ENCODE data around the gene MICAL2. TPM values are rescaled to one million over a fixed set of nuclear protein-coding genes. Genes with fewer than 3 reads are reported as not detected.
A peak's percentile ranks its signal among the peaks of the same experiment; 100 is the strongest.

The MICAL2 gene
- total RNA-seq, 1 experiment from 2014 or later = 42.4 TPM

DNA sequence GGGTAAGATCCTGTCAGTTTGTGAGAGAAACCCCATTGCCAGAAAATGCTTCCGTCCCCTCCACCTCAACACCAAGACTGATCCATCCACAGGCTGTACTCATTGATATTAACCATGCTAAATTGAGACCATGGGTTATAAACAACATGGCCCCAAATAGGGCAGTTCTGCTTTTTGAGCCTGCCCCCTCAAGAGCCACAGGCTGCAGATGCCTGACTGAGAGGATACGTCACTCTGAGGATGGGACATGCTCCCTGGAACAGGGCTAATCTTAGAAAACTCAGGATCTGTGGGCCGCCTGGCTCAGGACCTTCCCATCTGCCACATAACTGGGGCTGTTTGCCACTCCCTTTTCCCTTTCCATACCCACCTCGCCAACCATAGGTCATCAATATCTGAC is 99.8 kb downstream of the MICAL2 start:
- Histone ChIP-seq H3K36me3 (peaks cover 62% of the 10 kb centered on the region), H3K27me3 (no peaks in the 10 kb centered on the region), H3K9me3 (no peaks in the 10 kb centered on the region), H3K4me3 (no peak overlapping the region)
- no peak for DNase-seq

DNA sequence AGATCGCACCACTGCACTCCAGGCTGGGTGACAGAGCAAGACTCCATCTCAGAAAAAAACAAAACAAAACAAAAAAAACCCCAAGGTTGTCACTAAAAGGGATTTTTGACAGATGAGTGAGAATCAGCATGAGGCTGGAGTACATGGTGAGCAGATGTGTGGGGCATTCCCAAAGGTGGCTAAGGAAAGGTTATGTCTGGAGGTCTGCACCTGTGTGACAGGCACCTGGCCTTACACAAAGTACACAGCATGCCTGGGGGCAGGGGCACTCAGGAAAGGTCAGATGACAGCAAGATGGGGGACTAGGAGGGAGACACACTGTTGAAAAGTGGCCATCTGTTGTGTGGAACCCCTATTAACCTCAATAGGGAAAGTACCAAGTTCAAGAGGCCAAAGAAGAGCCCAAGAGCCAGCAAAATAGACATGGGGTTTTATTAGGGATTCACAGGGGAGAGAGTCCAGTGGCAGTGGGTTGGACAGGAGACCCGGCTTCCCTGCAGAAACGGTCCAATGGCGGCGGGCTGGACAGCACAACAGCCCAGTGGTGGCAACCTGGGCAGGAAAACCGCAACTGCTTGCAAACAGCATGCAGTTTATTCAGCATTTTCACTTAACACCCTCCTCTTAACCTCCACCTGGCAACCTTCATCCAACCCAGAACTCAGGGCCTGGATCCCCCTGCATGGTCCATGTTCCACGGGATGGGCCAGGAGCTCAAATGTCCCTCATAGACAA is 101.1 kb downstream of the MICAL2 start:
- DNase-seq = no peak
- Histone ChIP-seq H3K4me3 (no peak overlapping the region), H3K27me3 (no peaks in the 10 kb centered on the region), H3K36me3 (peaks cover 67% of the 10 kb centered on the region), H3K9me3 (no peaks in the 10 kb centered on the region)

GRCh38 chr11:12212174-12212820 is 101.9 kb downstream of the MICAL2 start:
- peaks cover 67% of the 10 kb centered on the region for H3K36me3 ChIP-seq
- DNase-seq = no peak
- H3K9me3 ChIP-seq = no peaks in the 10 kb centered on the region
- H3K4me3 ChIP-seq = no peak overlapping the region
- no peaks in the 10 kb centered on the region for H3K27me3 ChIP-seq

DNA sequence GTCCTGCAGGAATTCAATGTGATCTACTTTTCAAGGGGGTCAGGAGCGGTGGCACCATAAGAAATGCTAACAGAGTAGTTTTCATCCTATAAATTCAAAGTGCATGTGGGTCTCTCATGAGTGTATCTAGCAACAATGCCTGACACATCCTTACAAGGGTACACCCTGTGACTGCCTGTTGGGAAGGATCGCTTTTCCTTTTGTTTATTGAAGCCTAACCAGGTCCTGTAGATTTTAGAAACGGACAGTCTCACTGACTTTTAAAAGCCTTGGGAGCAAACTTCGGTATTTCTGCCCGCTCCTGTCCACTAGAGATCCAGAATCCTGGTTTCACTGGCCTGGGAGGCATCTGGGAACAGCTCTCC is 102.4 kb downstream of the MICAL2 start:
- Histone ChIP-seq H3K9me3 (no peaks in the 10 kb centered on the region), H3K36me3 (peaks cover 62% of the 10 kb centered on the region), H3K27me3 (no peaks in the 10 kb centered on the region), H3K4me3 (no peak overlapping the region)
- DNase-seq = no peak

DNA sequence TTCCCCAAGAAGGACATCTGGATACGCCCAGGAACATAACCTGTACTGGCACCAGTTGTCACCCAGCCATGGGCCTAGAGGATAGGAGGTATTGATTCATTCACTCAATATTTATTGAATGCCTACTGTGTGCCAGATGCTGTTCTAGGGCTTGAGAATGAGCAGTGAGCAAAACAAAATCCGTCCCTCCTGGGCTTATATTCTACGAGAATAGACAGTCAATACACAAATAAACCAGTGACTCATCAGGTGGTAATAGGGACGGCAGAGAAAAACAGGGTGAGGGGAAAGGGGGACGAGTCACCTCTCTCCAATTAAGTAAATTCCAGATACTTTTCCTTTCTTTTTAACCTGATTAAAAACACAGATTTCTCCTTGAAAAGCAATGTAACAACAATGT is 103.5 kb downstream of the MICAL2 start:
- H3K9me3 ChIP-seq = no peaks in the 10 kb centered on the region
- H3K4me3 ChIP-seq = no peak overlapping the region
- DNase-seq = peak; percentile 25
- peaks cover 64% of the 10 kb centered on the region for H3K36me3 ChIP-seq
- H3K27me3 ChIP-seq = no peaks in the 10 kb centered on the region

GRCh38 chr11:12214751-12215150 is 104.4 kb downstream of the MICAL2 start:
- no peak for DNase-seq

DNA sequence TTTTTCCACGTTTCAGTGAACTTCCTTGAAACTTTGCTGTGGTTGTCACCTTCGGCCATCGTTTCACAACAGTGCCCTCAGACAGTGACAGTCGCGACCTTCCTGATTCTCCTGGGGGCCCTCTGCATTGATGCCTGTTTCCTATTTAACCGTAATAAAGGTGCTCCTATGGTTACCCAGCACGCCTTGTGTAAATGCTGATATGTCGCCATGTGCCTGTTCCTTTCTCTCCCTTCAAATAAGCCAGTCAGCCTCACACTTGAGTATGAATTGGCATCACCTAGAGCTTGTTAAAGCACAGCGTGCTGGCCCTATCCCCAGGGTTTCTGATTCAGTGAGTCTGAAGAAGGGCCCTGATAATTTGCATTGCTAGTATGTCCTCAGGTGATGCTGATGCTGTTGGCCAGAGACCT is 104.8 kb downstream of the MICAL2 start:
- Histone ChIP-seq H3K36me3 (peaks cover 61% of the 10 kb centered on the region), H3K27me3 (no peaks in the 10 kb centered on the region), H3K9me3 (no peaks in the 10 kb centered on the region), H3K4me3 (no peak overlapping the region)
- no peak for DNase-seq

More at GRCh38 chr11:12214751-12215150, 104.4 kb downstream of the MICAL2 start:
- H3K4me3 ChIP-seq = no peak overlapping the region
- no peaks in the 10 kb centered on the region for H3K9me3 ChIP-seq
- H3K36me3 ChIP-seq = peaks cover 61% of the 10 kb centered on the region
- H3K27me3 ChIP-seq = no peaks in the 10 kb centered on the region

DNA sequence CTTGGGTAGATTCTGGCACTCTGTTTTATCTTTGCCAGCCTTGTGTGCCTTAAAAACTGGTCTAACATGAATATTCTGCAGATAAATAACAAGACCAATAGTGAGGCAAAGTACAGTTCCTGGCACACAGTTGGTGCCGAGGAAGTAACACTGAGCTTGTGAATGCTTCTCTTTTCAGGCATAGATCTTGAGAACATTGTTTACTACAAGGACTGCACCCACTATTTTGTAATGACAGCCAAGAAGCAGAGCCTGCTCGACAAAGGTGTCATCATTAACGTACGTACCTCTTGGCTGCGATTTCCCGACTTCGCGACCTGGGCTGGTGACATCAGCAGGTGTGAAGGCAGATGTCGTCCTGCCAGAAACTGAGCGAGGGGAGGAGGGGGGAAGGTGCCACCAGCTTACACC is 105.7 kb downstream of the MICAL2 start:
- H3K4me3 ChIP-seq = no peak overlapping the region
- no peaks in the 10 kb centered on the region for H3K27me3 ChIP-seq
- peaks cover 67% of the 10 kb centered on the region for H3K36me3 ChIP-seq
- H3K9me3 ChIP-seq = no peaks in the 10 kb centered on the region
- DNase-seq = no peak

GRCh38 chr11:12216671-12217374 is 106.4 kb downstream of the MICAL2 start:
- DNase-seq = no peak
- peaks cover 75% of the 10 kb centered on the region for H3K36me3 ChIP-seq
- no peaks in the 10 kb centered on the region for H3K27me3 ChIP-seq

DNA sequence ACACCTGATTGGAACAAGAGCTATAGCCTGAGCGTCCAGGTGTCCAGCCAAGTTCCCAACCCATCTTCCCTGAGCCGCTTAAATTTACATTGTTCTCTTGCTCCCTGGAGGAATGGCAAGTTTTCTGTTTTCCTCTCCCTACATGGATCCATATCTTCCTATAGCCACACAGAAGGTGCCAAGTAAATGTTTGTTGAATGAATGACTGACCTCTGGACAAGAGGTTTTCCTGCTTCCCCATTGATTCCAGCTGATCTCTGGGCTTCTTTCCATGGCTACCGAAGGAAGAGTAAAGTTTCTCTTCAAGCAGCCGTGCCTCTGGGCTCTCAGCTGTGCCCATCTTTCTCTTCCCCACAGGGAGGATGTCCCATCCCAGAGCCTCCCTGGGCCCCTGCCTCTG is 107.5 kb downstream of the MICAL2 start:
- H3K4me3 ChIP-seq = no peak overlapping the region
- H3K9me3 ChIP-seq = no peaks in the 10 kb centered on the region
- peaks cover 84% of the 10 kb centered on the region for H3K36me3 ChIP-seq
- DNase-seq = no peak
- H3K27me3 ChIP-seq = no peaks in the 10 kb centered on the region

More at GRCh38 chr11:12216671-12217374, 106.4 kb downstream of the MICAL2 start:
- Histone ChIP-seq H3K4me3 (no peak overlapping the region), H3K9me3 (no peaks in the 10 kb centered on the region)

DNA sequence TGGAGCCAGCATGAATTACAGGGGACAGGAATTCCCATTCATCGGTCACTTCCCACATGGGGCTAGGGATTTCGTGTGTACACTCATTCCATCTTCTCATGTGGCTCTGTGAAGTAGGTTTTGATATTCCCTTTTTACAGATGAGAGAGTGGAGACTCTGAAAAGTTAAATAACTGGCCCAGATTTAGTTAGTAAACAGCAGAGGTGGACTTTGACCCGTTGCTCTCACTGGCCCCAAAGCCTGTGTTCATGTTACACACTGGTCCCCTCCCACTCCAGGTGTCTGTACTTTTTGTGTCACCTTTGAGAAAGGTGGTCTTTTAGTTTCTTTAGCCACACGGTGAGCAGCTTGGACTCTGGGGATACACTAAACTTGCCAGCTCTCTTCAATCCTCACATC is 108.5 kb downstream of the MICAL2 start:
- Histone ChIP-seq H3K9me3 (no peaks in the 10 kb centered on the region), H3K4me3 (no peak overlapping the region), H3K36me3 (peaks cover 77% of the 10 kb centered on the region), H3K27me3 (no peaks in the 10 kb centered on the region)
- no peak for DNase-seq

GRCh38 chr11:12219757-12220156 is 109.4 kb downstream of the MICAL2 start:
- no peaks in the 10 kb centered on the region for H3K27me3 ChIP-seq
- no peaks in the 10 kb centered on the region for H3K9me3 ChIP-seq
- peaks cover 75% of the 10 kb centered on the region for H3K36me3 ChIP-seq
- H3K4me3 ChIP-seq = no peak overlapping the region
- DNase-seq = peak; percentile 41

DNA sequence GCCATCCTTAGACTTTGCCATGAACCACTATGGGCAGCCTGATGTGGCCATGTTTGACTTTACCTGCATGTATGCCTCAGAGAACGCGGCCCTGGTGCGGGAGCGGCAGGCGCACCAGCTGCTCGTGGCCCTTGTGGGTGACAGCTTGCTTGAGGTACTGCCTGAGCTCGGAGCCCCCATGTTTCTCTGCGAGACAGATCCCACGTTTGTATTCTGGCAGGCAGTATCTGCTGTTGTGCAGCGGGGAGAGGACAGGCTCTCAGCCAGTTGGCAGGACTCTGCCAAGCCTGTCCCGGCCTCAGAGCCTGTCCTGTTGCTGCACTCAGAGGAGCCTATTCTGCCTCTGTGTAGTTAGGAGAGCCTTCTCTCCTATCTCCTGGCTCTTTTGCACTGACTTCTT is 109.9 kb downstream of the MICAL2 start:
- Histone ChIP-seq H3K4me3 (no peak overlapping the region), H3K27me3 (no peaks in the 10 kb centered on the region), H3K36me3 (peaks cover 79% of the 10 kb centered on the region), H3K9me3 (no peaks in the 10 kb centered on the region)
- no peak for DNase-seq

DNA sequence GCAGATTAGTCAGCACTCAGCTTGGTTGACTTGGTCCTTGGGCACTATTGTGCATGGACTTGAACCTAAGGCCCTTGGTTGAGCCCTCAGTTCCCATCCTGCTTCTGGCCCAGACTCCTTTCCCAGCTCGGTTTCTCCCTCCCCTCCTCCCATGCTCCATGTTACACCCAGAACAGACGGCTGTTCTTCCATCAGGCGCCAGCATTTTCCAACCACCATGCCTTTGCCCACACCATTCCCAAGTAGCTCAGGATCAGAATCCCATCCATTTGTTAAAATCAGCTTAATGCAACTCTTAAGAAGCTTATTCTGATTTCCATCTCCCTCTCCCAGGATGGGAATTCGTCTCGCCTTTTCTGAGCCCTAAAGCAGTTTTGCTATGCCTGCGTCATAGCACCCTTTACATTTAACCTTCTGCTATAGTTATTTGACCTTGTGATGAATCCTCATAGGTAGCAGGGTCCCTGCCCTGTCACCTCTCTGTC is 110.7 kb downstream of the MICAL2 start:
- no peaks in the 10 kb centered on the region for H3K9me3 ChIP-seq
- H3K36me3 ChIP-seq = peaks cover 77% of the 10 kb centered on the region
- no peaks in the 10 kb centered on the region for H3K27me3 ChIP-seq
- DNase-seq = no peak
- H3K4me3 ChIP-seq = no peak overlapping the region

GRCh38 chr11:12222055-12222792 is 111.8 kb downstream of the MICAL2 start:
- Histone ChIP-seq H3K27me3 (no peaks in the 10 kb centered on the region), H3K9me3 (no peaks in the 10 kb centered on the region), H3K36me3 (peaks cover 76% of the 10 kb centered on the region), H3K4me3 (no peak overlapping the region)
- no peak for DNase-seq

GRCh38 chr11:12223771-12224536 is 113.6 kb downstream of the MICAL2 start:
- DNase-seq = no peak
- Histone ChIP-seq H3K27me3 (no peaks in the 10 kb centered on the region), H3K36me3 (peaks cover 77% of the 10 kb centered on the region), H3K9me3 (no peaks in the 10 kb centered on the region), H3K4me3 (no peak overlapping the region)
